ENCODE data around the gene DNAJB11.

- TF ChIP-seq ZNF274 (IDR thresholded peaks at IDR 0.05; ENCODE audit: low read depth, low read length) = no peak
- TF ChIP-seq SUZ12 (IDR thresholded peaks at IDR 0.05; ENCODE audit: extremely low read depth, insufficient read depth, insufficient read length) = no peak
Measured at GRCh38 chr3:186569779-186570095, 783 bp upstream of the DNAJB11 start.

Data from NT2/D1 (cell line).